GM12874 (cell line): ENCODE measurements around the gene NLK.
A peak's percentile ranks its signal among the peaks of the same experiment; 100 is the strongest.

Experiments used
- CTCF ChIP-seq: IDR thresholded peaks from 2 replicates; pipeline ENCODE4 v1.5.1; 2011; ENCODE audit warnings: low read depth, mild to moderate bottlenecking, control low read depth, low read length, moderate library complexity; ENCODE audit not compliant: insufficient read depth

NLK gene

GRCh38 chr17:28232966-28233870 is 190.7 kb downstream of the NLK start:
- peak; percentile 30; the same call in 1 of the 2 replicates for TF ChIP-seq CTCF

GRCh38 chr17:28239271-28239624 is 196.8 kb downstream of the NLK start:
- no peak for TF ChIP-seq CTCF

GRCh38 chr17:28240688-28241340 is 198.3 kb downstream of the NLK start:
- no peak for TF ChIP-seq CTCF

GRCh38 chr17:28242791-28243190 is 200.3 kb downstream of the NLK start:
- TF ChIP-seq CTCF = no peak

- TF ChIP-seq CTCF = no peak
Observed at GRCh38 chr17:28244446-28244845, 202.0 kb downstream of the NLK start.
